Measurements from ENCODE around the gene TMEM80. TPM values are rescaled to one million over a fixed set of nuclear protein-coding genes. Genes with fewer than 3 reads are reported as not detected.
A peak's percentile ranks its signal among the peaks of the same experiment; 100 is the strongest.

The TMEM80 gene
- total RNA-seq, 4 donors from 2014 or later: 35.6 to 65.8 (median 48.6) TPM

DNA sequence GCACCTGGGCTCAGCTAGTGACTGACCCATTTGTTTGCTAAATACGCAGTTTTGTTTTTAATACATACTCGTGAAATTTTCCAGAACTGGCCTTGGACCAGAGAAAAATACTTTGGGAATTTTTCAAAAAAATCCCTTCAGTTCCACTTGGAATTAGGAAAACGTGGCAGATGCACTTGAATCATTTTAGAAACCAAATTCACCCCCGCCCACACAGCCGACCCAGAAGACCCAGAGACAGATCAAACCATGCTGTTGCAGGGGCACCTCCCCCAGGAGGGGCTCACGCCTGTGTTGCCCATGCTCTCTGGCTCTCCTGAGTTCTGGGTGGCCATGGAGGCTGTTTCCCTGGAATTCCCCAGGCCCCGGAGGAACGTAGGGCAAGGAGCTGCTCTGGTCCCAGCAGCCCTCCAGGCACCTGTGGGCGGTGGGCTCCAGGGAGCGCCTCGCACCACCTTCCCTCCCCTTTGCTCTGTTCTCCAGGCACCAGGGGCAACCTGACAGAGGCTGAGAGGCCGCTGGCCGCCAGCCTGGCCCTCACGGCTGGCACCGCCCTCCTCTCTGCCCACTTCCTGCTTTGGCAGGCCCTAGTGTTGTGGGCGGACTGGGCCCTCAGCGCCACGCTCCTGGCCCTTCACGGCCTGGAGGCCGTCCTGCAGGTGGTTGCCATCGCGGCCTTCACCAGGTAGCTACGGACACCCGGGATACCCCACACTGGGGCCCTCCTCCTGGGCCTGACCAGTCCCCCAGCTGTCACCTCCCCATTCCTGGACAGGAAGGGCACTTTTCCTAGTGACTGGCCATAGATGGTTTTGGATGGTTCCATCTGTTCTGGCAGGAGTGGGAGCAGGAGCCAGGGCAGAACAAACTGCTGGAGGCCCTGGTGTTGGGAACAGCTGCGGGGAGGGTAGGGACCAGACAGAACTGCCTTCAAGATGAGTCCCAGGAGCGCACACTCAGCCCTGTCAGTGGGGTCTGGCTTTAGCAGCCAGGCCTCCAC is 7.1 kb downstream of the TMEM80 start:
- no peaks in the 10 kb centered on the region for H3K9me3 ChIP-seq
- H3K27ac ChIP-seq: peak overlapping the region in 3 of 4 donors; percentile 31 to 46 (median 39)
- H3K36me3 ChIP-seq: peaks cover 0 to 58% of the 10 kb centered on the region in 2 donors
- 60 to 80% methylated on average over 1 to 8 of the region's 26 CpGs for WGBS, 2 donors (ENCODE audit: low coverage in 1 of 2)
- peaks cover 0 to 72% (median 33%) of the 10 kb centered on the region in 3 donors for H3K4me1 ChIP-seq
- H3K4me3 ChIP-seq: no peak overlapping the region
- no peak for ATAC-seq
- peaks cover 23% of the 10 kb centered on the region for H3K27me3 ChIP-seq
- TF ChIP-seq POLR2AphosphoS5 (IDR thresholded peaks at IDR 0.05): no peak
- TF ChIP-seq POLR2A (IDR thresholded peaks at IDR 0.05): no peak
- TF ChIP-seq, protein P1, sequence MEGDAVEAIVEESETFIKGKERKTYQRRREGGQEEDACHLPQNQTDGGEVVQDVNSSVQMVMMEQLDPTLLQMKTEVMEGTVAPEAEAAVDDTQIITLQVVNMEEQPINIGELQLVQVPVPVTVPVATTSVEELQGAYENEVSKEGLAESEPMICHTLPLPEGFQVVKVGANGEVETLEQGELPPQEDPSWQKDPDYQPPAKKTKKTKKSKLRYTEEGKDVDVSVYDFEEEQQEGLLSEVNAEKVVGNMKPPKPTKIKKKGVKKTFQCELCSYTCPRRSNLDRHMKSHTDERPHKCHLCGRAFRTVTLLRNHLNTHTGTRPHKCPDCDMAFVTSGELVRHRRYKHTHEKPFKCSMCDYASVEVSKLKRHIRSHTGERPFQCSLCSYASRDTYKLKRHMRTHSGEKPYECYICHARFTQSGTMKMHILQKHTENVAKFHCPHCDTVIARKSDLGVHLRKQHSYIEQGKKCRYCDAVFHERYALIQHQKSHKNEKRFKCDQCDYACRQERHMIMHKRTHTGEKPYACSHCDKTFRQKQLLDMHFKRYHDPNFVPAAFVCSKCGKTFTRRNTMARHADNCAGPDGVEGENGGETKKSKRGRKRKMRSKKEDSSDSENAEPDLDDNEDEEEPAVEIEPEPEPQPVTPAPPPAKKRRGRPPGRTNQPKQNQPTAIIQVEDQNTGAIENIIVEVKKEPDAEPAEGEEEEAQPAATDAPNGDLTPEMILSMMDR (IDR thresholded peaks at IDR 0.05): no peak
- no peak for TF ChIP-seq EP300 (IDR thresholded peaks at IDR 0.05)

DNA sequence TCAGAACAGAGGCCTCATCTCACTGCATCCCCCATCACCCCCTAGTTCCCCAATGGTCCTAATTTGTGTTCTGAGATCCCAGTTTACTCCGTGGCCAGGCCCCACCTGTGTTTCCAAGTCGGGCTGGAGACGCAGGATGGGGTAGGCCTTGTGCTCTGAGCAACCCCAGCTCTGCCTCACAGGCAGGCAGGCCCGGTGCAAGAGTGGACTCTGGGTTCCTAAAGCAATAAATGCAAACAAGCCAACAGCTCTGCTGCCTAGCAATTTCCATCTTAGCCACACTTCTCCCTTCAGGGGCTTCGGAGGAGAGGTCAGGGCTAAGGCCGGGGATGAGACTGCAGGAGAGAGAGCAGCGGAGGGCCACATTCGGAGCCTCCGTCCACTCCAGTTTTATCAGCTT is 7.9 kb downstream of the TMEM80 start:
- peaks cover 31% of the 10 kb centered on the region for H3K27me3 ChIP-seq
- peak overlapping the region in 2 of 4 donors; percentile 26 to 46 for H3K27ac ChIP-seq
- no peak for ATAC-seq
- WGBS, 2 donors (ENCODE audit: low coverage in 1 of 2): 94 to 95% methylated on average over 5 of the region's 9 CpGs
- peaks cover 0 to 66% (median 26%) of the 10 kb centered on the region in 3 donors for H3K4me1 ChIP-seq
- H3K36me3 ChIP-seq: peaks cover 0 to 58% of the 10 kb centered on the region in 2 donors
- no peak overlapping the region for H3K4me3 ChIP-seq
- no peaks in the 10 kb centered on the region for H3K9me3 ChIP-seq
- no peak for TF ChIP-seq POLR2AphosphoS5 (IDR thresholded peaks at IDR 0.05)
- no peak for TF ChIP-seq POLR2A (IDR thresholded peaks at IDR 0.05)
- TF ChIP-seq, protein P1 (IDR thresholded peaks at IDR 0.05): no peak
- TF ChIP-seq EP300 (IDR thresholded peaks at IDR 0.05): no peak

DNA sequence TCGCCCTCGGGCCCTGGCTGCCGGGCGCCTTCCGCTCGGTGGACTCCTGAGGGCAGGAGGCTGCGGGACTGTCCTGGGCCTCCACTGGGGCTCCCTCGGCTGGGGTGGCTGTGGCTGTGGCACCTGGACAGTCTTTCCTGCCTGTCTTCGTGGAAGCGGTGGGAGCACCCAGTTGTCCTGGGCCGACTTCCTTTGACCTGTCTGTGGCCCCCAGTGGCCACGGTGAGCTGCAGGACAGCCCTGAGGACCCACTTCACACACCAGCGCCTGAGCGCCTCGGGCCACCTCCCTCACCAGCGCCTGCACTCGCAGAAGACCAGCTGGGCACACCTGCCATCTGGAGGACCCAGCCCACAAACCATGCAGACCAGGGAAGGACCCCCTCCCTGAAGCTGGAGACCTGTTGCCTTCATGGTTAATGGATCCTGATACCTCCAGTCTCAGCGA is 8.6 kb downstream of the TMEM80 start:
- no CpG with 5 or more reads among the region's 18 CpGs for WGBS, 2 donors (ENCODE audit: low coverage in 1 of 2)
- Histone ChIP-seq H3K27ac (peak overlapping the region in 3 of 4 donors; percentile 68 to 86 (median 84)), H3K4me3 (no peak overlapping the region), H3K9me3 (no peaks in the 10 kb centered on the region), H3K27me3 (peaks cover 38% of the 10 kb centered on the region), H3K4me1 (peaks cover 0 to 59% (median 26%) of the 10 kb centered on the region in 3 donors), H3K36me3 (peaks cover 0 to 54% of the 10 kb centered on the region in 2 donors)
- ATAC-seq: no peak
- TF ChIP-seq POLR2A (IDR thresholded peaks at IDR 0.05) (no peak), POLR2AphosphoS5 (IDR thresholded peaks at IDR 0.05) (no peak), EP300 (IDR thresholded peaks at IDR 0.05) (no peak)
- TF ChIP-seq, protein P1 (IDR thresholded peaks at IDR 0.05): no peak

DNA sequence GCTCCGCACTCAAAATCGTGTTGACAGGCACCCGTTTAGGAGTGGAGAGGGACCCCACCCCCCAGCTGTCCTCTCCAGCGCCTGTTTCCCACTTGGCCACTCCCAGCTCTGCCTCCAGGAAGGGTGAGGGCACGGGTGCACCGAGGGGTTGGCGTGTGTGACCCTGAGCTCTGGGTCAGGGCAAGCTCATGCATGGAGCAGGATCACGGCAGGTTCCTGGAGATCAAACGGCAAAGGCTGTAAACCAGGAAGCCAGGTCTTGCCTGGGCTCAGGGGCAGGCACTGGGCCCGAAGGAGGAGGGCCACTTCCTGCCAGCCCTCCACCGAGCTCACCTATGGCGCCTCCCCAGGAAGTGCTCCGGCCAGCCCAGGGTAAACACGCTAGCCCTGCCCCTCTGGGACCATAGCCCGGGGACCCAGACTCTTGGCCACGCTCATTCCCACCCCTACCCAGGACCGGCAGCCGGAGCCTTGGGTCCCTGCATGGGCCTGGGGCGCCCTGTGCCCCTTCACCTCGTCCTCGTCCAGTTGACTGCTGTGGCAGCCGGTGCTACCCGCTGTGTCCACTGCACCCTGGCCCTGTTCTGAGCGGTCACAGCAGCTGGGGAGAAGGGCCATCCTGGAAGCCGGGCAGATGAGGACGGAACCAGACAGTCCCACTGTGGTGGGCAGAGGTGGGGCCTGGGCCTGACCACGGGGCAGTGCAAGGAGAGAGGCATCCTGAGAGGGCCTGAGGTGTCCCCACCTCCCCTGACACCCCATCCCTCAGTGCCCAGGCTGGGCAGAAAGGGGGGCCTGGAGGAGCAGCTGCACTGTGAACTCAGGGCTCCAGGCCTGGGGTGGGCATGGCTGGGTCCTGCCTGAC is 9.4 kb downstream of the TMEM80 start:
- Histone ChIP-seq H3K4me3 (peak overlapping the region in 1 of 2 donors; percentile 54), H3K9me3 (no peaks in the 10 kb centered on the region)

More for the DNA sequence above, 9.4 kb downstream of the TMEM80 start:
- TF ChIP-seq POLR2AphosphoS5 (IDR thresholded peaks at IDR 0.05): no peak
- no peak for TF ChIP-seq POLR2A (IDR thresholded peaks at IDR 0.05)
- TF ChIP-seq, protein P1 (IDR thresholded peaks at IDR 0.05): no peak
- no peak for TF ChIP-seq EP300 (IDR thresholded peaks at IDR 0.05)
- WGBS, 2 donors (ENCODE audit: low coverage in 1 of 2): 27% methylated on average over 2 of the region's 27 CpGs; no CpG with 5 or more reads in 1 of the 2 donors
- Histone ChIP-seq H3K27ac (peak overlapping the region in 3 of 4 donors; percentile 68 to 86 (median 84)), H3K4me1 (peaks cover 0 to 60% (median 26%) of the 10 kb centered on the region in 3 donors), H3K36me3 (peaks cover 0 to 46% of the 10 kb centered on the region in 2 donors), H3K27me3 (peaks cover 46% of the 10 kb centered on the region)
- ATAC-seq: no peak
